GM21723 (cell line): ENCODE measurements around the gene PDCL3.

Experiments
- ATAC-seq: cut with Tn5 transposase; IDR thresholded peaks from one replicate; pipeline ENCODE4 v1.9.1; 2021; ENCODE audit warnings: mild to moderate bottlenecking, moderate library complexity; ENCODE audit not compliant: unreplicated experiment

PDCL3 gene

DNA sequence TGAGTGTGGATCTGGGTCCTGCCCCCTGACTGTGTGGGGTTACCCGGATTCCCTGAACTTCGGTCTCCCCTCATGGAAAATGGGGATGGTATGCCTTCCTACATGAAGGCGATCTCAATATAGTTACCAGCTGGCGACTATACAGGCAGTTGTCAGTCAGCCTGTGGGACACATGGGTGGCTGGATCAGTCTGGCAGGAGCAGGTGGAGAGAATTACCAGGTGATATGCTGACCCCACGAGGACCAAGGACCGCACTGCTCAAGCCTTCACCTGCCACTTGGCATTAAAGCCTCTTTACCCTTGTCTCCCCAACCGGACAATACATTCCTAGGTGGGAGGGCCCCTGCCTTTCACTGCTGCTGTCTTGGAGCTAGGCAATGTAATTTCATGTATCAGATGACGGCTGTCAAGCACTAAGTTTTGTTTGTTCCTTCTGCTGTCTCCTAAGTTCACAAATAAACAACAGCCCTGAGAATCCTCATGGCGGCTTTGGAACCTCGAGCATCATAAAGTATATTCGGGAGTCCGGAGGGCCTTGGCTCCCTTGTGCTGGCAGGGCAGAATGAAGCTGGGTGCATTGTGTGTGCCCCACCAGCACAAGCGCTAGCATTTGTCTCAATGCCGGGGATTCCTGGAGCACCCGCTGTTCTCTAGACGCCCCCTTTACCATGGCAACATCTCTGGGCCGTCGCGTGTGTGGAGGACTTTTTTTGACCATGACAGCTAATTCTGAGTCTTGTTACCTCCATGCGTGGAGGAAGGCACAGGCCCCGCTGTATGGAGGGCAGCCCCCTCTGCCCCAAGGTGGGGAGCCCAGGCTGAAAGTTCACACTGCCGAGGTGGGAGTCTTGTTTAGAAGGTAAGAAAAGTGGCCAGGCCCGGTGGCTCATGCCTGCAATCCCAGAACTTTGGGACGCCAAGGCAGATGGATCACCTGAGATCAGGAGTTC lies 48.6 kb downstream of the PDCL3 start:
- no peak for ATAC-seq

DNA sequence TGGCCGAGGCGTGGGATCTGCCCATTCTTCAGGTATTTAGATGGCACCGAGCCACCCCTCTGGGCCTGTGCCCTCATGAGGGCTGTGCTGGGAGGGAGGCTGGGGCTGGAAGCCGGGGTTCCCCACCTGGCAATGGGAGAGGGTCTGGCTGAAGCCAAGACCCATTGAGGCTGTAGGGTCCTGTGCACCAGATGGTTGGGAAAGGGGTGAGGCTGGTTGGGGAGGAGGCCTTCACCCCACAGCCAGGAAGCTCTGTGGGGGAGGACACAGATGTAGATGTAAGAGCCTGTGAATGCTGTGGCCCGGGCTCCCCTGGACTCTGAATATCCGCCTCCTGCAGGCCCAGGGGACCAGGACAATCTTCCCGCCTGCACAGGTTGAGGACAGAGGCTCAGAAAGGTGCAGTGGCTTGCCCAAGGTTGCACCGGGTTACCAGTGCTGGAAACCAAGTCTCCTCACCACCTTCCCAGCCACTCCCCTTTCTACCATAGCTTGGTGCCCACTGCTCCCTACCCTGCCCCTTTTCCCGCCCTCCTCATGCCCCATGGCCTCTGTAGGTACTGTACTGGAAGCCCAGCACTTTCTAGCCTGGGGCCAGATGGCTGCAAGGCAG lies 49.7 kb downstream of the PDCL3 start:
- ATAC-seq: no peak

DNA sequence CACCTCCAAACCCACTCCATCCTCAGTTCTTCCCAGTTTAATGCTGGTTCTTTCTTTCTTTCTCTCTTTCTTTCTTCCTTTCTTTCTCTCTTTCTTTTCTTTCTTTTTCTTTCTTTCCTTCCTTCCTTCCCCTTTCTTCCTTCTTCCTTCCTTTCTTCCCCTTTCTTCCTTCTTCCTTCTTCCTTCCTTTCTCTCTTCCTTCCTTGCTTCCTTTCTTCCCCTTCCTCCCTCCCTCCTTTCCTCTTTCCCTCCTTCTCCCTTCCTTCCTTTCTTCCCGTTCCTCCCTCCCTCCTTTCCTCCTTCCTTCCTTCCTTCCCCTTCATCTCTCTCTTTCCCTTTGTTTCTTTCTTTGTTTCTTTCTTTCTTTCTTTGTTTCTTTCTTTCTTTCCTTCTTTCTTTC lies 50.9 kb downstream of the PDCL3 start:
- ATAC-seq: no peak

DNA sequence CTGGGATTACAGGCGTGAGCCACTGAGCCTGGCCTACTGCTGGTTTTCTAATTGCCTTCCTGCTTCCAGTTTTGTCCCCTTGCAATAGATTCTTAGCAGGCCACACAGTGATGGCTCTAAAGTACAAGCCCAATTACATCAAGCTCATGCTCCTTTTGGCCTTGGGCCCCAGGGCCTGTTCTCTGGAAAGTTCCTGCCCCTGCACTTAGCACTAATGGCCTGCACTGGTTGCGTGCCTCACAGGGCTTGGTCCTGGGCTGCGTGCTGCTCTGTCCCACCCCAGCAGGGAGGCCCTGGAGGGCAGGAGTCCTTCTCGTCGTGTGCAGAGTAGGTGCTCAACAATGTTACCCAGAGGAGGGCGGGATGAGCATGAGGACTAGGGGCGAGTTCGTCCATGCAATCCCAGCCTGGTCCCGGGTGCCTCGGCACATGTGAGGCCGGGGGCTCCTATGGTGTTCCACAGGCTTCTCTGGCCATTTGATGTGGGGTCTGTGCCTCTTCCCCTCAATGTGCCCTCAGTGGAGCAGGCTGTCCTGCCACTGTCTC lies 51.7 kb downstream of the PDCL3 start:
- no peak for ATAC-seq

DNA sequence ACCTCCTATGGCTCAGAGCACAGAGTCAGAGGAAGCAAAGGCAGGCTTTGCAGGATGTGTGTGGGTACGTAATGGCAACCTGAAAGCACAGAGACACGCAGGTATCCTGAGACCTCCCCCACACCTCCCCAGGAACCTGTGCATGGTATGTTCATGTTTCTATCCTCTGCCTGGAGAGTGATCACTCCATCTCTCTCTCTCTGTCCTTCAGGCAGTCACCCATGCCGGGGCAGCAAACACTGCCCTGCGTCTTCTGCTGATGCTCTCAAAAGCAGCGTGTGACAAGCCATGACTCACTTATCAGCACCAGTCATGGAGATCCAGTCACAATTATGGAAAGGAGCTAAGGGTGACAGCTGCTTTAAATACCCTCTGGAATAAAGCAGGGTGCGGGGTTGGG lies 52.7 kb downstream of the PDCL3 start:
- ATAC-seq: no peak

DNA sequence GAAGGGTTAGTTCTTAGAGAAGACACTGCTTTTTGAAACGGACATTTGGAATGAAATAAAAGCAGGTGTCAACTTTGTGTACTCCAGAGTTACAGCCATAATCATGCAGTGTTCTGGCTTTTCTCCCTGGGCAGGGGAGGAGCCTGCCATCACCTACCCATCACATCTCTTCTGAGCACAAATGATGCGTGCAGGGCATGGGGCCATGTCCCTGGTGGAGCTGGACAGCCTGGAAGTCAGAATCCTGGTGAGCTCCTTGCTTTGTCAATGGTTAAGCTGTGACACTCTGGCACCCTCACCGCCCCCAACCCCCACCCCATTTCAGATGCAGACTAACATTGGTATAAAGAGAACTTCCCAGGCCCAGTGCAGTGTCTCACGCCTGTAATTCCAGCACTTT lies 53.1 kb downstream of the PDCL3 start:
- ATAC-seq: no peak

DNA sequence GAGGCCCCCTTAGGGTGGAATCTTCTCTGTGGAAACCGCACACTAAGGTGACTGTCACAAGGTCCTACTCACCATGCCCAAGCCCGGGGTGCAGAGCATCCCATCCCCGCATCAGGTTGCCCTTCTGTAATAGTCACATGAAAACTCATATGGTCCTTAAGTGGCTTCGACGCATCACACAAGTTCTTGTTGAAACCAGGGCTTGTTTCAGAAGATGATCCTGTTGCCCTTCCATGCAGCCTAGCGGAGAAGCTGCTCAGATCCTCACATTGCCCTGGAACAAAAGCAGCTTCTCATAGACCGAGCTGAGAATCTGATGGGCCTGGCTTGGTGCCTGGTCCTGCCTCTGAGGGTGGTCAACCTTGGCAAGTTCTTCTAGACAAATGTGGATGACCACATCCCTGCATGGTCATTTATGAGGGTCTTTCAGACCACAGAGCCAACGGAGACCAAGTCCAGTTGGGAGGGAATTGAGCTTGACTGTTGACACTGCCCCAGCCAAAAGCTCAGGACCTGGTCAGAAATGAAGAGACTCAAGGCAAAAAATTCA lies 54.1 kb downstream of the PDCL3 start:
- ATAC-seq: no peak

GRCh38 chr2:100619951-100620350 lies 57.2 kb downstream of the PDCL3 start:
- ATAC-seq: no peak

GRCh38 chr2:100620481-100620880 lies 57.7 kb downstream of the PDCL3 start:
- ATAC-seq: no peak

GRCh38 chr2:100621371-100621951 lies 58.7 kb downstream of the PDCL3 start:
- no peak for ATAC-seq

DNA sequence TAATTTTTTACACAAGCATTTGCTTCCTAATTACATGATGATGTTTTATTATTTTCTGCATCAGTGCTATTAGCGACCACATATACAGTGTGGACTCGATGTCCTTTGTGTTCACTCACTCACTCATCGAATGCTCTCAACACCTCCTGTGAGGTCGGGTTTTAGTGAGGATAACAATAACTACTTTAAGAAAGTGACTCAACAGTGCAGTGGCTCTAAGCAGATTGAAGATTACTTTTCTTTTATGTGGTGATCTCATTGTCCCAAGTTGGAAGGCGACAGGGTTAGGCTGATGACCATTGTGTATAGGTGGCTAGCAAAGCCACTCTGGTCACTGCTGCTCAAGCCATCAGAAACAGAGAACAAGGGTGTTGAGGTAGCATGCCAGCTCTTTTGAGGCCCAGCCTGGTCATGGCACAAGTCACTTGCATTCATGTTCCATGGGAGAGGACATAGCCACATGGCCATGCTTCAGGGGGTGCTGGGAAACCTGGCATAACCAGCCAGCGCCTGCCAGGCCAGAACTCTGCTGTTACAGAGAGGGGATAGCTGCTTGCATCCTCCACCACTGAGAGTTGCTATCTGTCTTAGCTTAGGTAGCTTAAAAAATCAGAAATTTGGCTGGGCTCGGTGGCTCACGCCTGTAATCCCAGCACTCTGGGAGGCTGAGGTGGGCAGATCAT lies 60.4 kb downstream of the PDCL3 start:
- ATAC-seq: no peak

DNA sequence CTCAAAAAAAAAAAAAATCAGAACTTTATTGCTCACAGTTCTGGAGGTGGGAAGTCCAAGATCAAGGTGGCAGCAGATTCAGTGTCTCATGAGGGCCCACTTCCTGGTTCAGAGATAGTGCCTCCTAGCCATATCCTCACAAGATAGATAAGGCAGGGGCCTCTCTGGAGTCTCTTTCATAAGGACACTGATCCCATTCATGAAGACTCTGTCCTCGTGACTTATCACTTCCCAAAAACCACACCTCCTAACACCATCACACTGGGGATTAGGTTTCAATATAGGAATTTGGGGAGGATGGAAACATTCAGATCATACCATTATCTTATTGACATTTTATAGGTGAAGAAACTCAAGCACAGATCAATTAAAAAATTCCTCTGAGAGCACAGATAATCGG lies 61.1 kb downstream of the PDCL3 start:
- ATAC-seq: no peak

GRCh38 chr2:100624536-100624935 lies 61.7 kb downstream of the PDCL3 start:
- no peak for ATAC-seq

DNA sequence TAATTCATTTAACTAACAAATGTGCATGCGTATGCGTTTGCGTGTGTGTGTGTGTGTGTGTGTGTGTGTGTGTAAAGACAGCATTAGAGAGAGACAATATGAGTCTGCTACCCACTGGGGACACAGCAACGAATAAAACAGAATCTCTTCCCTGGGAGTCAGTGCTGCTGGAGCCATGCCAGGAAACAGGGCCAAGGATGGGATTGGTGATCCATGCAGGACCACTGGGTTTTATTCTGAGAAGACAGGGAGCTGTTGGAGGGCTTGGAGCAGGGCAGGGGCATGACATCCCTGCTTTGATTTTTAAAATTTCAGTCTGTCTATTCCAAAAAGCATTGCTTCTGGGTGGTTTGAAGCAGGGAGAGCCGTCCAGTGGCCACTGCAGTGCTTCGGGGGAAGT lies 62.9 kb downstream of the PDCL3 start:
- no peak for ATAC-seq
